T-cell (primary cell): ENCODE data around the gene BNIPL. TPM values are rescaled to one million over a fixed set of nuclear protein-coding genes. Genes with fewer than 3 reads are reported as not detected.

Experiments
- ATAC-seq, 4 experiments: fragments of 200-7000 bp in 3 of 4; fragments of 150-1000 bp in 1 of 4; cut with Tn5 transposase; replicated peaks in 1 of 4; 1 replicate in 3 of 4; 2 replicates in 1 of 4; pipeline ENCODE4 v1.10.0; 2021; ENCODE audit warnings: moderate library complexity in 3 of 4, mild to moderate bottlenecking in 2 of 4, moderate number of reproducible peaks in 1 of 4
- CTCF ChIA-PET, 2 donors: fragments of 300-600 bp; sonication (Branson Sonifier 250); formaldehyde crosslinking; loops; one replicate each; lab custom pipeline; 2022; ENCODE audit warnings: antibody characterized with exemption in 2 of 2; lab: Charles Lee
- POLR2A ChIA-PET, 2 donors: fragments of 300-600 bp; sonication (Branson Sonifier 250); formaldehyde crosslinking; loops; one replicate each; lab custom pipeline; 2022; ENCODE audit warnings: antibody characterized with exemption in 2 of 2; lab: Charles Lee
- DNase-seq, 35 experiments: peaks; one replicate each; pipeline versions ENCODE4 v3.0.0 to v3.0.0-alpha.2; 2013 to 2023
- H3K27ac ChIP-seq: one replicate; pipeline ENCODE4 v1.5.1; 2013; ENCODE audit warnings: low read length
- H3K27me3 ChIP-seq, 2 experiments: replicated peaks in 1 of 2; 1 replicate in 1 of 2; 2 replicates in 1 of 2; pipeline versions ENCODE4 v1.6.1 to v1.7.0; 2013; ENCODE audit warnings: low read length in 1 of 2, mixed read lengths in 1 of 2; ENCODE audit not compliant: control insufficient read depth in 2 of 2, insufficient read depth in 2 of 2; ENCODE audit errors: extremely low read depth in 1 of 2
- H3K36me3 ChIP-seq, 2 donors: 1 replicate in 1 of 2; 2 replicates in 1 of 2; pipeline versions ENCODE4 v1.6.1 to v1.7.0; 2013; ENCODE audit warnings: low read length in 1 of 2; ENCODE audit not compliant: control insufficient read depth in 2 of 2, insufficient read depth in 1 of 2; ENCODE audit errors: extremely low read depth in 1 of 2
- H3K4me1 ChIP-seq, 2 experiments: 1 replicate in 1 of 2; 2 replicates in 1 of 2; pipeline versions ENCODE4 v1.6.1 to v1.7.0; 2013; ENCODE audit warnings: low read length in 2 of 2, mixed read lengths in 1 of 2; ENCODE audit not compliant: insufficient read depth in 2 of 2, control insufficient read depth in 1 of 2; ENCODE audit errors: extremely low read depth in 1 of 2
- H3K4me3 ChIP-seq, 2 donors: 1 replicate in 1 of 2; 2 replicates in 1 of 2; pipeline versions ENCODE4 v1.5.1 to v1.7.0; 2013; ENCODE audit warnings: mild to moderate bottlenecking in 2 of 2, low read length in 1 of 2, moderate library complexity in 1 of 2; ENCODE audit not compliant: control insufficient read depth in 1 of 2; ENCODE audit errors: extremely low read depth in 1 of 2
- H3K9me3 ChIP-seq: 2 replicates; pipeline ENCODE4 v1.7.0; 2013
- H3K27ac Mint-ChIP-seq, 2 donors: one replicate each; pipeline ENCODE4 v1.8.0; 2020 to 2021; ENCODE audit warnings: mild to moderate bottlenecking in 2 of 2, mixed read lengths in 2 of 2
- H3K27me3 Mint-ChIP-seq, 2 donors: one replicate each; pipeline ENCODE4 v1.8.0; 2021 to 2022; ENCODE audit warnings: mixed read lengths in 2 of 2
- H3K36me3 Mint-ChIP-seq: one replicate; pipeline ENCODE4 v1.8.0; 2021; ENCODE audit warnings: mixed read lengths
- H3K4me1 Mint-ChIP-seq, 3 donors: one replicate each; pipeline ENCODE4 v1.8.0; 2020 to 2022; ENCODE audit warnings: mixed read lengths in 3 of 3, mild to moderate bottlenecking in 1 of 3
- H3K4me3 Mint-ChIP-seq, 3 donors: one replicate each; pipeline ENCODE4 v1.8.0; 2020 to 2022; ENCODE audit warnings: mild to moderate bottlenecking in 3 of 3, mixed read lengths in 3 of 3, moderate library complexity in 3 of 3
- H3K9me3 Mint-ChIP-seq, 3 donors: one replicate each; pipeline ENCODE4 v1.8.0; 2020 to 2022; ENCODE audit warnings: mixed read lengths in 3 of 3
- WGBS: methylation state at CpG from one replicate; pipeline ENCODE4 v1.1.5; 2013; ENCODE audit warnings: missing lambda C conversion rate; ENCODE audit not compliant: insufficient coverage; 5-methylcytosine and 5-hydroxymethylcytosine counted together
- total RNA-seq, 35 experiments: library from RNA in 6 of 35; stranded (reverse) in 6 of 35; fragments of 120-200 nt in 1 of 35; gene quantifications; one replicate each; pipeline versions ENCODE4 v1.2.1 to v1.2.4 and lab custom pipeline; 2013 to 2026

Gene BNIPL
- total RNA-seq (1 to 10 TPM in 3 of 5 donors, under 1 TPM in 2; 0.54 to 2.6 (median 2.2) TPM), total RNA-seq (lab: John Stamatoyannopoulos, UW) (0.25 to 6.5 (median 1.1) reads per million in 29 experiments)
- total RNA-seq (2013), result 1.3 TPM

- peak within 1 kb of the TSS; percentile 63 to 82 for H3K27ac Mint-ChIP-seq
- DNase-seq (no peak), ATAC-seq (no peak)
- POLR2A ChIA-PET, result no interaction called here
- Histone ChIP-seq H3K4me3 (no peak within 1 kb of the TSS), H3K36me3 (peaks cover 5 to 26% of the 10 kb centered on the region in 2 donors), H3K27ac (no peak within 1 kb of the TSS), H3K9me3 (no peaks in the 10 kb centered on the region), H3K27me3 (no peaks in the 10 kb centered on the region), H3K4me1 (no peaks in the 10 kb centered on the region)
- peaks cover 9 to 20% (median 11%) of the 10 kb centered on the region in 3 donors for H3K4me1 Mint-ChIP-seq
- no CpG with 5 or more reads among the region's 2 CpGs for WGBS
- H3K27me3 Mint-ChIP-seq, result no peaks in the 10 kb centered on the region
- H3K36me3 Mint-ChIP-seq, result peaks cover 28% of the 10 kb centered on the region
- CTCF ChIA-PET, result no interaction called here
- H3K4me3 Mint-ChIP-seq, result no peak within 1 kb of the TSS
- H3K9me3 Mint-ChIP-seq, result no peaks in the 10 kb centered on the region
These were observed at the start of gene BNIPL for GRCh38 chr1:151036356-151036755. Gene BNIPL (plus strand): TSS chr1:151036586. CDS start chr1:151036726, 140 bp downstream.

GRCh38 chr1:150987924-150988323, 48.5 kb upstream of the BNIPL start:
- POLR2A ChIA-PET, result interaction anchor here in 1 of 2 donors (0.6 kb wide), 1 partner anchor 66 kb away, joined by 14 read pairs; no protein-coding TSS in a partner anchor
- Mint-ChIP-seq H3K27ac (no peak overlapping the region), H3K27me3 (no peaks in the 10 kb centered on the region), H3K9me3 (no peaks in the 10 kb centered on the region), H3K4me3 (no peak overlapping the region), H3K36me3 (no peaks in the 10 kb centered on the region), H3K4me1 (peaks cover 5 to 9% (median 5%) of the 10 kb centered on the region in 3 donors)
- ATAC-seq, result peak in 1 of 4 experiments; percentile 5
- CTCF ChIA-PET, result no interaction called here
- WGBS, result no CpG with 5 or more reads among the region's 7 CpGs
- no peaks in the 10 kb centered on the region for H3K9me3 ChIP-seq
- peaks cover 0 to 7% of the 10 kb centered on the region in 2 experiments for H3K4me1 ChIP-seq
- H3K4me3 ChIP-seq, result no peak overlapping the region
- DNase-seq, result no peak
- peaks cover 0 to 3% of the 10 kb centered on the region in 2 experiments for H3K27me3 ChIP-seq
- H3K27ac ChIP-seq, result no peak overlapping the region
- H3K36me3 ChIP-seq, result no peaks in the 10 kb centered on the region

- H3K27ac Mint-ChIP-seq, result peak overlapping the region in 1 of 2 donors; percentile 34
- H3K27ac ChIP-seq, result no peak overlapping the region
- peaks cover 6% of the 10 kb centered on the region for H3K36me3 Mint-ChIP-seq
- DNase-seq (no peak), ATAC-seq (no peak)
- H3K4me1 ChIP-seq, result peaks cover 0 to 14% of the 10 kb centered on the region in 2 experiments
- POLR2A ChIA-PET, result no interaction called here
- peaks cover 0 to 7% of the 10 kb centered on the region in 2 donors for H3K36me3 ChIP-seq
- 87% methylated on average over 3 of the region's 4 CpGs for WGBS
- H3K9me3 Mint-ChIP-seq, result no peaks in the 10 kb centered on the region
- H3K9me3 ChIP-seq, result no peaks in the 10 kb centered on the region
- H3K4me1 Mint-ChIP-seq, result peaks cover 0 to 11% (median 8%) of the 10 kb centered on the region in 3 donors
- no peak overlapping the region for H3K4me3 Mint-ChIP-seq
- H3K27me3 Mint-ChIP-seq, result no peaks in the 10 kb centered on the region
- H3K27me3 ChIP-seq, result peaks cover 0 to 2% of the 10 kb centered on the region in 2 experiments
- CTCF ChIA-PET, result interaction anchor here (0.9 kb wide), 2 partner anchors 13 to 32 kb away, joined by 3 read pairs; no protein-coding TSS in a partner anchor
- no peak overlapping the region for H3K4me3 ChIP-seq
These were observed 43.8 kb upstream of the BNIPL start for GRCh38 chr1:150992626-150993025.

GRCh38 chr1:150994248-150994647, 42.1 kb upstream of the BNIPL start:
- Histone ChIP-seq H3K27ac (no peak overlapping the region), H3K4me1 (peaks cover 0 to 10% of the 10 kb centered on the region in 2 experiments), H3K4me3 (no peak overlapping the region), H3K36me3 (peaks cover 7 to 20% of the 10 kb centered on the region in 2 donors), H3K27me3 (peaks cover 0 to 2% of the 10 kb centered on the region in 2 experiments), H3K9me3 (no peaks in the 10 kb centered on the region)
- Mint-ChIP-seq H3K4me3 (no peak overlapping the region), H3K9me3 (no peaks in the 10 kb centered on the region), H3K27ac (peak overlapping the region; percentile 63 to 71), H3K27me3 (no peaks in the 10 kb centered on the region), H3K36me3 (peaks cover 6% of the 10 kb centered on the region), H3K4me1 (peaks cover 0 to 6% (median 4%) of the 10 kb centered on the region in 3 donors)
- ATAC-seq, result no peak
- ChIA-PET CTCF (interaction anchor here in 1 of 2 donors (0.6 to 1.0 kb wide), 2 partner anchors 12 to 24 kb away, joined by 3 read pairs; partner anchors contain the start of gene MINDY1), POLR2A (no interaction called here)
- DNase-seq, result no peak
- 100% methylated on average over 3 of the region's 3 CpGs for WGBS

- Mint-ChIP-seq H3K36me3 (peaks cover 11% of the 10 kb centered on the region), H3K4me1 (peaks cover 2 to 10% (median 9%) of the 10 kb centered on the region in 3 donors)
- peak overlapping the region; percentile 9 for H3K27ac ChIP-seq
These were observed 40.9 kb upstream of the BNIPL start for GRCh38 chr1:150995460-150995859.

GRCh38 chr1:150995896-150996295, 40.5 kb upstream of the BNIPL start:
- CTCF ChIA-PET, result interaction anchor here in 1 of 2 donors (0.6 to 2.2 kb wide), 7 partner anchors 10 to 435 kb away, joined by 3 to 30 read pairs (median 3); partner anchors contain the start of genes MINDY1 and SETDB1
- no peaks in the 10 kb centered on the region for H3K9me3 Mint-ChIP-seq
- POLR2A ChIA-PET, result interaction anchor here (0.6 to 0.7 kb wide), 2 partner anchors 166 to 187 kb away, joined by 3 to 6 read pairs; no protein-coding TSS in a partner anchor
- H3K27ac Mint-ChIP-seq, result peak overlapping the region; percentile 76 to 79
- peaks cover 14 to 35% of the 10 kb centered on the region in 2 donors for H3K36me3 ChIP-seq
- no peak overlapping the region for H3K4me3 Mint-ChIP-seq
- H3K27ac ChIP-seq, result peak overlapping the region; percentile 9
- peaks cover 15% of the 10 kb centered on the region for H3K36me3 Mint-ChIP-seq
- no peaks in the 10 kb centered on the region for H3K9me3 ChIP-seq
- H3K27me3 Mint-ChIP-seq, result no peaks in the 10 kb centered on the region
- DNase-seq (peak in 8 of 35 experiments; percentile 16 to 66 (median 22)), ATAC-seq (peak in 3 of 4 experiments; percentile 37 to 55 (median 48))
- peaks cover 0 to 2% of the 10 kb centered on the region in 2 experiments for H3K27me3 ChIP-seq
- 24% methylated on average over 6 of the region's 9 CpGs for WGBS
- peaks cover 7 to 15% (median 13%) of the 10 kb centered on the region in 3 donors for H3K4me1 Mint-ChIP-seq
- no peak overlapping the region for H3K4me3 ChIP-seq
- peaks cover 0 to 11% of the 10 kb centered on the region in 2 experiments for H3K4me1 ChIP-seq

More at GRCh38 chr1:150995460-150995859, 40.9 kb upstream of the BNIPL start:
- CTCF ChIA-PET, result interaction anchor here in 1 of 2 donors (0.6 to 2.2 kb wide), 6 partner anchors 11 to 435 kb away, joined by 3 to 30 read pairs (median 3); partner anchors contain the start of genes MINDY1 and SETDB1
- 70% methylated on average over 2 of the region's 4 CpGs for WGBS
- H3K9me3 Mint-ChIP-seq, result no peaks in the 10 kb centered on the region
- H3K27me3 Mint-ChIP-seq, result no peaks in the 10 kb centered on the region
- POLR2A ChIA-PET, result interaction anchor here (0.5 to 0.6 kb wide), 3 partner anchors 65 to 123 kb away, joined by 3 to 4 read pairs (median 3); no protein-coding TSS in a partner anchor
- peaks cover 0 to 11% of the 10 kb centered on the region in 2 experiments for H3K4me1 ChIP-seq
- DNase-seq, result no peak
- H3K4me3 Mint-ChIP-seq, result no peak overlapping the region
- H3K27me3 ChIP-seq, result peaks cover 0 to 2% of the 10 kb centered on the region in 2 experiments
- peak overlapping the region; percentile 76 to 79 for H3K27ac Mint-ChIP-seq
- no peaks in the 10 kb centered on the region for H3K9me3 ChIP-seq
- H3K36me3 ChIP-seq, result peaks cover 11 to 32% of the 10 kb centered on the region in 2 donors
- H3K4me3 ChIP-seq, result no peak overlapping the region
- ATAC-seq, result no peak
